ENCODE results near the gene TIMM10B.
A peak's percentile ranks its signal among the peaks of the same experiment; 100 is the strongest.
"Not testable (repeated sequence)": the region's sequence is repeated elsewhere in the genome, so short reads cannot be mapped to it uniquely, and the experiment has no call there.

TIMM10B gene

DNA sequence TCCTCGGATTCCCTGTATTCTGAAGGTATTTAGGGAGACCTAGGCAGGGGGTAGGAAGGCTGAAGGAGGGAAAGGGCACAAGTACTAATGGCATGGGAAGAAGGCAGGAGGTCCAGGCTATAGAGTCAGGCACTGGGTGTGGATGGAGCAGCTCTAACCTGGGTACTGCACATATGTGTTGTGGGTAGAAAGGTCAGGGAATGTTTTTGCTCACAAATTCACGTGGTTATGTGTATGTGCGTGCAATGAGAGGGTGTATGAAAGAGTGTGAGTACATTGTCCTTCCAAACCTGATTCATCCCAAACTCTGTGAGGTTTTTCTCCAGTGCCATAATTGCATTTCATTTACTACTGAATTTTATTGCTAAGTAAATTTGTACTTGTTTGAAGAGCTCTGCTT, 39.0 kb downstream of the TIMM10B start:
- DNase-seq: no peak

DNA sequence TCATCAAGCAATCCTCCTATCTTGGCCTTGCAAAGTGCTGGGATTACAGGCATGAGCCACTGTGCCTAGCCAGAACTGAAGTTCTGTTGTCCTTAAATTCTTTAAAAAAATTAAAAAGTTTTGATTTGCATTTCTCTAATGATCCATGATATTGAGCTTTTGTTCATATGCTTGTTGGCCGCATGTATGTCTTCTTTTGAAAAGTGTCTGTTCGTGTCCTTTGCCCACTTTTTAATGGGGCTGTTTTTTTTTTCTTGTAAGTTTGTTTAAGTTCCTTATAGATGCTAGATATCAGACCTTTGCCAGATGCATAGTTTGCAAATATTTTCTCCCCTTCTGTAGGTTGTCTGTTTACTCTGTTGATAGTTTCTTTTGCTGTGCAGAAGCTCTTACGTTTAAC, 40.6 kb downstream of the TIMM10B start:
- not testable (repeated sequence) for DNase-seq

DNA sequence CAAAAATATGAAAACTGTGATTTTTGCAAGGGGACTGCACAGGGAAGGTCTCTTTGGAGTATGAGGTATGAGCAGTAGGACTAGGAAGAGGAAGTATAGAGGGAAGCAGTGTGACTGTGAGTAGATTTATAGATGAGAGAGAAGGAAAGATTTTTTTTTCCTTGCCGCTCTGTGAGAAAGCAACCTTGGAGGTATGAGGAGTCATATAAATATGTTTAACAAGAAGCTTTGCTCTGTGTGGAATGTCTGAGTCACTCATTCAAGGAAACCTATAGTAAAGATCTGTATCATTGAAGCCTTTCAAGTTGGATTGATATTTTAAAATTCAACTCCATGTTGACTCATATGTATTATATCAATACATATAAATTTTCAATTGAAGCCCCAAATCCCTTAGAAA, 42.0 kb downstream of the TIMM10B start:
- no peak for DNase-seq

DNA sequence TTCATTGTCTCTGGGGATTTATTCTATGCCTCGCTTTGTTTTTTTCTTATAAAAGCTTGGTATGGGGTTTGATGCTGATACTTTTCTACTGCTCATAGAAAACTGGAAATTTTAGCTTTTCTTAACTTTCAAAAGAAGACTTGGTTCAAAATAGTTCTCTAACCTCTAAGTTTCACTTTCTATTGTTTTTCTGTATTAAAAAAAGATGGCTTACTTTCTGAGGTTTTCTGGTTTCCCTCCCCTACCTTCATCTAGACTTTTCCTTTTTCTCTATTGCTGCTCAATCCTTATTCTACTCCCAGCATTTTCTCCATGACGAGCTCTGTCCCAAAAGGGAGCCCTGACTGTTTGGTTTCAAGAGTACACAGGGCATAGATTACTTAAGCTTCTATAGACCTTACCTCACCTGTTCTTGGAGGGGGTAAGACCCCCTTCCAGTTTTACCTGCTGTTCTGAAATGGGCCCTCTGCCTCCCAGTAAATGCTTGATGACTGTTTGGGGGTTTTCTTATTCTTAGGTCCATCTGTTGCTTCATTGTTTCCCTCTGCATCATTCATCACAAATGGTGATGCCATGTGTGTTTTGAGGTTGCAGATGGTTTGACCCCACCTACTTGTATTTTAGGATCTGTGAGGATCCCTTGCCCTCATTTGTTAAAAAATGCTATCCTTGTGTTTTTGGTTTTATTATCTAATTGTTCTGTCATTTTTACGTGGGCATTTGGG, 45.3 kb downstream of the TIMM10B start:
- DNase-seq: no peak

DNA sequence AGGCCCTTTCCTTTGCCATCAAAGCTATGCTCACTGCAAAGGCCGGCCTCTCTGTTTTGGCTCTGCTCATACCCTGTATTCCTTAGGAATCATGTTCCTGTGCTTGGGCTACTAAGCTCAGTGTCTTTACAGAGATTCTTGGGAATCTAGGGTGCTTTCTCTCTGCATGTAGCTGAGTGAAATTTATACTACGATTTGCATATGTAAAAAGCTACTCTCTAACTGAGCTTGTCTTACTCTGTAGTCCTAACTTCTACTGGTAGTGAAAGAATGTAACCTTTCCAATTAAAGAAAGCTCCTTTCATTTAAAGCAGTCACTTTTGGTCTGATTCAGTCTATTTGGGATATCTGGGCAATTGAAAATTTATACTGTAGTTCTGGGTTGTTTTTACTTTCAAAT, 48.0 kb downstream of the TIMM10B start:
- no peak for DNase-seq

DNA sequence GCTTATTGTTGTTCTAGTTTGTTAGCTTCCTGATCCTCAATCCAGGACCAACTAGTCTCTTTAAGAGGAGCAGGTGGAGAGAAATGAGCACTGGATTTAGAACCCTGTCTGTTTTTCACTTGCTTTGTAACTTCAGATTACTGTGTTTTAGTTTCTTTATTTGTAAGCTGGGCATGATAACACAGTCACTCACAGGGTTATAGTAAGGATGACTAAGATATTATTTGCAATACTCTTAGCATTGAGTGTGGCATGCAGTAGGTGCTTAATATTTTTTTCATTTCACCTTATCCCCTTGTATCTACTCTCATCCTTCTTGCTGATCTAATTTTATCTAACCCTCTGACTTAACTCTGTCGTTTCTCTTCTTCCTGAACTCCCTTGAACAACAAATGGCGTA, 49.5 kb downstream of the TIMM10B start:
- no peak for DNase-seq

- DNase-seq: peak; percentile 37
These were observed 50.0 kb downstream of the TIMM10B start for GRCh38 chr11:6531267-6531752.

All from NCI-H345 (cell line).